NK-92 (cell line): Measurements from ENCODE around the gene TMEM139.
"Not testable (repeated sequence)": the region's sequence is repeated elsewhere in the genome, so short reads cannot be mapped to it uniquely, and the experiment has no call there.

Experiments
- DNase-seq: peaks from one replicate; lab custom pipeline; 2025; ENCODE audit not compliant: unreplicated experiment; lab: John Stamatoyannopoulos, UW

Gene TMEM139

DNA sequence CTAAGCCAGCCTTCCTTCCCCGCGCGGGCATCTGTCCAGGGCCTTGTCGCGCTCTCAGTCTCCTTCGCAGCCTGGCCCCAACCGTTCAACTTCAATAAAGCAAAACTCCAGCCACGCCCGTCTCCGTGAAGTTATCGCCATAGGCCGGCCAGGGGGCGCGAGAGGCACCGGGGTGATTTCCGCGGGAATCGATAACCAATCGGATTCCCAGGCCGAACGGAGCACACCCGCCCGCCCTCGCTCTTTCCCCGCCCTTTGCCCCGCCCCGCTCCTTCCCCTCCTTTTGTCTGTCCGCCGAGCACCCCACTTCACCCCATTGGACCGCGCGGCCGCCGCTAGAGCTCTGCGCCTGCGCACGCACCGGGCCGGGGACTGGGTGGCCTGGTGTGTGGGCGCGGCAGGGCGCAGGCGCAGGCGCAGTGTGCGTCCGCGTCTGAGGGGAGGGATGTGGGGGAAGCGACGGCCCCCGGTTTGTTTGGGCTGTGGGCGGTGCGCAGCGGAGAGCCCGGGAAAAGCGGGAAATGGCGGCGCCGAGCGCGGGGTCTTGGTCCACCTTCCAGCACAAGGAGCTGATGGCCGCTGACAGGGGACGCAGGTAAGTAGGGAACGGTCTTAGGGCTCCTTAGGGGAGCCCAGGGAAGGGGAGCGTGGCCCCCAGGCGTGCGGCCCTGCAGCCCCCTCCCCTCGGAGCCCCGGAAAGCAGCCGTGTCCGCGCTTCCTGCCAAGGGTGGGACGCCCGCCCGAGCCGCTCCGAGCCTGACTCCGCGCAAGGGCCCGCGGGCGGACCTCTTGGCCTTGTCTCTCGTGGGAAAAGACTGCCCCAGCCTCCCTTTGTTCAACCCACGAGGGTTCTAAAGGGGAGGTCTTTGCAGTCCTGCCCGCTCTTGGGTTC lies 3.4 kb downstream of the TMEM139 start, which contains the start of gene CASP2:
CASP2 (plus strand) TSS at position 417 of the 892 bp plus-strand sequence; CDS start at position 522, 105 bp downstream.
- DNase-seq: peak; percentile 93

DNA sequence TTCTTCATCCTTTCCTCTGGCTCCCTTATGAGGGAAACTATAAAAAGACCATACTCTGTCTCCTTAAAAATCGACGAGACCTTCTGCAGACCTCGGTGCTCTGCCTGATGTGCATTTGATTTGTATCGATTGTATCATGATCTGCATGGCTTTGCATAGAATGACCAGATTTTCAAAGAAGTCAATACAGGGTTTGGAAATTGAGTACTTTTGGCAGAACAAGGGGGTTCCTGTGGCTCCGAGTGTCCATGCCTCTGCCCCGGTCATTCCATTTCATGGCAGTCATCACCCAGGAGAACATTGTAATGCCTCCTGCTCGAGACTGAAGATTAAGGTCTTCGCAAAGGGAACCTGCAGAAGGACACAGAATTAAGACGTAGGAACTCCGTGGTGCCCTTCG lies 4.1 kb downstream of the TMEM139 start:
- no peak for DNase-seq

DNA sequence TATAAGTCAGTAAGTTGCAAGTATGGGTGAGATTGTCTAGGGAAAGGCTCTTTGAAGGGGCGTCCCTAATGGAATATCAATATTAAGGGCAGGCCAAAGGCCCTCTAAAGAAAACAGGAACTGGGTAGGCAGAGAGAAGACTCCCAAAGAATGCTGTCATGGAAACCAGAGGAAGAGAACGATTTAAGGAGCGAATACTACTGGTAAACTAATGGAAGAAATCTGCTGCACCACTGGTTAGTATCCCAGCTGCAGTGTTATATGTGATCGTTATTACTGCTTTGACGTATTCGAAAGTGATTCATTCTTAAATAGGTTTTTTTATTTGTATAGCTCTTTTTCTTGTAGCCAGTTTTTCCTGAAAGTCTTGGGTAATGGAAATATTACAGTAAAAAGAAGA lies 4.7 kb downstream of the TMEM139 start:
- DNase-seq: no peak

DNA sequence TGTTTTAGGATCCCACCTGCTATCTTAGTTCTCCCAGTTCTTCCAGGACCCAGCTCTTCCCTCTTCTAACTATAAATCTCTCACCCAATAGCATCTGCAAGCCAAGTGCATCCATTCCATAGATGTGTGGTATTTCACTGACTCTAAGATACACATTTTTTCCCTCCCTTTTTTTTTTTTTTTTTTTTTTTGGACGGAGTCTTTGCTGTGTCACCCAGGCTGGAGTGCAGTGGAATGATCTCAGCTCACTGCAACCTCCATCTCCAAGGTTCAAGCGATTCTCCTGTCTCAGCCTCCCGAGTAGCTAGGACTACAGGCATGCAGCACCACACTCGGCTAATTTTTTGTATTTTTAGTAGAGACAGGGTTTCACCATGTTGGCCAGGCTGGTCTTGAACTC lies 5.1 kb downstream of the TMEM139 start:
- DNase-seq: not testable (repeated sequence)

DNA sequence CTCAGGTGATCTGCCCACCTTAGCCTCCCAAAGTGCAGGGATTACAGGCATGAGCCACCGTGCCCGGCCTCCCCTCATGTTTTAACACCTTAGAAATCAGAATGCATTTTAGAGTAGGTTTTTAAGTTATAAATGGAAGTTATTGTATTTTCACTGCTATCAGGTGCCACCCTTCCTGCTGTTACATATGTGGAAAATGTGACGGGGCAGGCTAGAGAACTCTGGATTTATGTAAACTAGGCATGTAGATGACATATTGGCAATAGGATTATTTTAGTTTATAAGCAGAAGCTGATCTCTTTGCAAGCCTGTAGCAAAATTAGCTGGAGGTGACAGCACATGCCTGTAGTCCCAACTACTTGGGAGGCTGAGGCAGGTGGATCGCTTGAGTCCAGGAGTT lies 5.5 kb downstream of the TMEM139 start:
- DNase-seq: no peak

DNA sequence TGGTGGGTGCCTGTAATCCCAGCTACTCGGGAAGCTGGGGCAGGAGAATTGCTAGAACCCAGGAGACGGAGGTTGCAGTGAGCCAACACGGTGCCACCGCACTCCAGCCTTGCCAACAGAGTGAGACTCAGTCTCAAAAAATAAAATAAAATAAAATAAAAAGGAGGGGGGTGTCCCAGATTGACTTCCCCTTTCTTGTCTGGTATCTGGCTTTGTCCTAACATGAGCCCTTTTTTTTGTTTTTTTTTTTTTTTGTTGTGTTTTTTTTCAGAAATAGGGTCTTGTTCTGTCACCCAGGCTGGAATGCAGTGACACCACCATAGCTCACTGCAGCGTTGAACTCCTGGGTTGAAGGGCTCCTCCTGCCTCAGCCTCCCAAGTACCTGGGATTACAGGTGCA lies 8.1 kb downstream of the TMEM139 start:
- DNase-seq: no peak

DNA sequence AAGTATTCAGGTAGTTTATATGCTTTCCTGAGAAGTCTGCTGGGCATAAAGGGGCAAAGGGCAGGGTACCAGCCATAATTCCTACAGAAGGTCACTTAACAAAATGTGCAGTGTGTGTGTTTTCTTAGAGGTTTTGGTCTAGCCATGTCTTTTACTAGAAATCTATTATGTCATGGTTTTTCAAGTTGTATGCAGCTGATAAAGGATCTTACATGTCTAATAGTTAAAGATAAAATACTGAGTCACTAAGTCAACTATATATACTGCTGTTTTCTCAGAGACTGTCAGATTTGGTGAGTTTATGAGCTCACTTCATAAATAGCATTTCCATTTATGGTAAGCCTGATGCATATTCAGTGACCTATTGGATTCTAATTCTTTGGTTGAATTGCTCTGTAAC lies 11.1 kb downstream of the TMEM139 start:
- no peak for DNase-seq

DNA sequence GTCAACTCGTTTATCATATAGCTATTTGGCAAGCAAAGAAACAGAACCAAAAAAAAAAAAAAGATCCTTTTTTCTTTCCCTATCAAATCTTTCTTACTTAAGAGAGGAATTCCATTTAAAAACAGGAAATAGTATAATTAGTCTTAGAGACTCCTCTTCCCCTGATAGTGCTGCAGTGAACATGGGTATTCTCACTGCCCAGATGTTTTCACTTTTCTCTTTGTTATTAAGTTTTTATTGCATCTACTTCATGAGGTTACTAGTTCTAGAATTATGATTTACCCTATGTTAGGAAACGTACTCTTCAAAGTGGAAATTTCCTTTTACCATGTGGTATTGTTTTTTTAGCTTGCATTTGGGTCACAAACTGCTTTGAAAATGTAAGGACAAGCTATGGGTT lies 11.9 kb downstream of the TMEM139 start:
- no peak for DNase-seq

DNA sequence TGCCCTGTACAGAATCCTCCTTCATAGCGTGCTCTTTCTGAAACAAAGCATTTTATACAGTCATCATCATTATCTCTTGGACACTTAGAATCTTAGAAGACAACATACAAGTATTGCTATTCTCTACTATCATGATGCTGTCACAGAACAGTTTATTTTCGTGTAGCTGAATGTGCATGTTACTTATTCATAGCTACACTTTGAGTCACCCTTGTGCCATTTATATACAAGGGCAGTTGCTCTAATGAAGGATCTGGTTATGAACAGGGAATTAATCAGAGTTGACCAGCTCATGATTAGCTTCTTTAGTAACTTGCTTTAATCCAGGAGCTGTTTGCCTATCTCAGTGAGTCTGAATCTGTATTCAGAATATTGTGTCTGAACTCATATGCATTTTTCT lies 14.6 kb downstream of the TMEM139 start:
- no peak for DNase-seq

DNA sequence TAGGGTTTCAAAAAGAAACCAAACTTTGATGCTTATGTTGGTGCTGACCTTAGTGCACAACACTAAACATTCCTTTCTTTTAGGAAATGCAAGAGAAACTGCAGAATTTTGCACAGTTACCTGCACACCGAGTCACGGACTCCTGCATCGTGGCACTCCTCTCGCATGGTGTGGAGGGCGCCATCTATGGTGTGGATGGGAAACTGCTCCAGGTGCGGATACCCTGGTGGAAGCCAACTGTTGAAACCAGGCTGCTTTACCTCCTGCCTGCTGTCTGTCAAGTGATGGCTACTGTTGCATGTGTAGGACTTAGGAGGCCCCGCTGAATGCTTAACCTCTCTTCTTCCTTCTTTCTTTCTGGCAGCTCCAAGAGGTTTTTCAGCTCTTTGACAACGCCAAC lies 15.1 kb downstream of the TMEM139 start:
- no peak for DNase-seq

DNA sequence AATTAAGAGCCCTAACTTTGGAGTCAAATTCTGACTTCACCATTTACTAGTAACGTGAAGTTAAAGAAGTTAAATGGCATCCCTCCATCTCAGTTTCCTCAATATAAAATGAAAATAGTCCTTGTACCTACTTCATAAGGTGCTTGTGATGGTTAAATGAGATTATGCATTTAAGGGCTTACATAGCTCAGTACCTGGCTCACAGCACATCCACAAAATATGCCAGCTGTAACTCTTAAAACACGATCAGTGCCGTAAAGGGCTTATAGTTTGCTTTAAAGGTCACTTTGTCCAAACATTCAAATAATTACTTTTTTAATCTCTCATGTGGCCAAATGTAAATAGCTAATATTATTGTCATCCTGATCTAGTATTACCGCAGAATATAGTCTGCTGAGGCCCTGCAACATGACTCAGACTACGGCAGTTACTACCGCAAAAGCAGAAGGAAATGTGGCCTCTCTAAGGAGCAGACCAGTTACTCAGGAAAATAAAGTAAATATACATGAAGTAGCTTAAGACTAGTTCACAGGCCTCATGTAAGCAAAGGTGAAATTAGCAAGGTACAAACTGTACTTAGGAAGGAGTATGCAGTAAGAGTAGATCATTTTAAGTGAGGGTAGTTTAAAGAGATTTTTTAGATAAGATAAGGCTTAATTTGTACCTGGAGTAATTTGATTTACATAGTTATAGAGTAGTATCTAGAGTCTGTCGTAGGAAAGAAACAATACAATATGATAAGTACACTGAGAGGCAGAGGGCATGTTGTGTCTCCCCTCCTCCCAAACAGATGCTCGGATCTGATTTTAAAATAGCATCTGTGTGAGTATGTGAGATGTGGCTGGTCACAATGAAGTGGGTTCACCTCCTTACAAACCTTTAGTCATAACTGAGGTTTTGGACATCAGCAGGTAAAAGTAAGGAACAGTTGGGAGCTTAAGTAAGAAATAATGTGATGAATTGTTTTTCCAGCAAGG lies 16.5 kb downstream of the TMEM139 start:
- no peak for DNase-seq

DNA sequence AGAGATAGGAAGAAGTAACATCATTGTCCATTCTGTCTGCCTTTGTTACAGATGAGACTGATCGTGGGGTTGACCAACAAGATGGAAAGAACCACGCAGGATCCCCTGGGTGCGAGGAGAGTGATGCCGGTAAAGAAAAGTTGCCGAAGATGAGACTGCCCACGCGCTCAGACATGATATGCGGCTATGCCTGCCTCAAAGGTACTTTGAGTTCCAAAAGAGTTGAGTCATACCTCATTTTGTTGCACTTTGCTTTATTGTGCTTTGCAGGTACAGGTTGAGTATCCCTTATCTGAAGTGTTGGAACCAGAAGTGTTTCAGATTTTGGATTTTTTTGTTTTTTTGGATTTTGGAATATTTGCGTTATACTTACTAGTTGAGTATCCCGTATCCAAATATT lies 19.0 kb downstream of the TMEM139 start:
- no peak for DNase-seq

DNA sequence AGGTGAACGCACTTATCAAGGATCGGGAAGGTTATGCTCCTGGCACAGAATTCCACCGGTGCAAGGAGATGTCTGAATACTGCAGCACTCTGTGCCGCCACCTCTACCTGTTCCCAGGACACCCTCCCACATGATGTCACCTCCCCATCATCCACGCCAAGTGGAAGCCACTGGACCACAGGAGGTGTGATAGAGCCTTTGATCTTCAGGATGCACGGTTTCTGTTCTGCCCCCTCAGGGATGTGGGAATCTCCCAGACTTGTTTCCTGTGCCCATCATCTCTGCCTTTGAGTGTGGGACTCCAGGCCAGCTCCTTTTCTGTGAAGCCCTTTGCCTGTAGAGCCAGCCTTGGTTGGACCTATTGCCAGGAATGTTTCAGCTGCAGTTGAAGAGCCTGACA lies 20.2 kb downstream of the TMEM139 start:
- DNase-seq: no peak

DNA sequence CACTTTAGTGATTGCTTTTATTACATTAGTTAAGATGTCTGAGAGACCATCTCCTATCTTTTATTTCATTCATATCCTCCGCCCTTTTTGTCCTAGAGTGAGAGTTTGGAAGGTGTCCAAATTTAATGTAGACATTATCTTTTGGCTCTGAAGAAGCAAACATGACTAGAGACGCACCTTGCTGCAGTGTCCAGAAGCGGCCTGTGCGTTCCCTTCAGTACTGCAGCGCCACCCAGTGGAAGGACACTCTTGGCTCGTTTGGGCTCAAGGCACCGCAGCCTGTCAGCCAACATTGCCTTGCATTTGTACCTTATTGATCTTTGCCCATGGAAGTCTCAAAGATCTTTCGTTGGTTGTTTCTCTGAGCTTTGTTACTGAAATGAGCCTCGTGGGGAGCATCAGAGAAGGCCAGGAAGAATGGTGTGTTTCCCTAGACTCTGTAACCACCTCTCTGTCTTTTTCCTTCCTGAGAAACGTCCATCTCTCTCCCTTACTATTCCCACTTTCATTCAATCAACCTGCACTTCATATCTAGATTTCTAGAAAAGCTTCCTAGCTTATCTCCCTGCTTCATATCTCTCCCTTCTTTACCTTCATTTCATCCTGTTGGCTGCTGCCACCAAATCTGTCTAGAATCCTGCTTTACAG lies 20.8 kb downstream of the TMEM139 start:
- no peak for DNase-seq

DNA sequence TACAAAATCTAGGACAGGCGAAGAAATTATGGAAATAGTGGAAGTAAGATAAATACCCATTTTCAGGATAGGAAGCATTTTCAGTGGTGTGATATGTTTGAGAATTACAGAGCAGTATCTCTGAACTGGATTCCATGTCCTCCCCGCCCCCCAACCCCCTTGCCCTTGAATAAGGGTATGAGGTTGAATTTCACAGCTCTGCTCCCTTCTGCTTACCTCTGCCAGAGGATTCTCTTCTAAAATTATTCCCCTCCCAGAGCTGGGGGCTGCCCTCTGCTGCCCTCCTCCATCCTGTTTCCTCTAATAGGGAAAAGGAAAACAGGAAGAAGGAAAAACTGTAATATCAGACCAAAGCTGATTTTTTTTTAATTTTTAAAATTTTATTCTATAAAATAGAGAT lies 23.9 kb downstream of the TMEM139 start:
- no peak for DNase-seq

DNA sequence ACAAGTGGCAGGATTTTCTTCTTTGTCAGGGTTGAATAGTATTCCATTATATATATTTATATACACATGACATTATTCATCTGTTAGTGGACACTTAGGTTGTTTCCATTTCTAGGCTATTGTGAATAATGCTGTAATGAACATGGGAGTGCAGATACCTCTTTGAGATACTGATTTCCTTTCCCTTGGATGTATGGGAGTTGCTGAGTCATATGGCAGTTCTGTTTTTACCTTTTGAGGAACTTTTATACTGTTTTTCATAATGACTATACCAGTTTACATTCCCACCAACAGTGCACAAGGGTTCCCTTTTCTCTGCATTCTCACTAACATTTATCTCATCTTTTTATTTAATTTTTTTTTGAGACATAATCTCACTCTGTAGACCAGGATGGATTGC lies 29.4 kb downstream of the TMEM139 start:
- no peak for DNase-seq

DNA sequence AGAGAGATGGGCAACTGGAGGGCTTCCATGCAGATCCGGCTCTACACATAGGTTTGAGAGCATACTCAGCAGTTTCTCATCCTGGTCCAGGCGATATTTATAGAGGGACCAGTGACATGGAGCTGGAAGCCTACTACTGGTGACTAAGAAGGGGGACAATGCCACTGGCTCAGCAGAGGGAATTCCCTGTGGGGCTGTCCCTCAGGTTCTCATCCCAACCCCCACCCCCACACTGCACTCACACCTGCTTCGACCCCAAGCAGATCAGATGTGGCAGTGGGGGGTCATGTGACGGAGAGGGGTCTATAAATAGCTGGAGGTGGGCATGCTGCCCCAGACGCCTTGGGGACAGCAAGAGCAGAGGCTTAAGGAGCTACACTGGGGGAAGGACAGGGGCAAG lies 31.0 kb downstream of the TMEM139 start, which contains the start of gene CLCN1:
CLCN1 (plus strand) TSS at position 336 of the 400 bp plus-strand sequence. CDS start 102 bp downstream, outside the sequence.
- no peak for DNase-seq

DNA sequence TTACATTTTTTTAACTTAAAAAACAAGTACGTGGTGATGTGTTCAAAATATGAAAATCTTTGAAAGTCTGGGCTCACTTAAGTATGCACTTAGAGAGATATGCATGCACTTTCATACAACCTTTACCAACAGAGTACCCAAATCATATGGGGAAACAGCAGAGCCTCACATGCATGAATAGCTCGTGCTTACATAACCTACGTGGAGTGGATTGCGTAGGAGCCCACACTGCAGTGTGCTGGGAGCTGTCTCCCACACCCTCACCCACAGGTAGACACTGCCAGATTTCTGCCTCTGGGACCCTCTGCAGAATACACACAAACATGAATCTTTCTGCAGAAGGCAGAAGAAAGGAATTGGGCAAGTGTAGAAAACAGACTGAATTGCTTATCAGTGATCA lies 31.7 kb downstream of the TMEM139 start:
- no peak for DNase-seq

DNA sequence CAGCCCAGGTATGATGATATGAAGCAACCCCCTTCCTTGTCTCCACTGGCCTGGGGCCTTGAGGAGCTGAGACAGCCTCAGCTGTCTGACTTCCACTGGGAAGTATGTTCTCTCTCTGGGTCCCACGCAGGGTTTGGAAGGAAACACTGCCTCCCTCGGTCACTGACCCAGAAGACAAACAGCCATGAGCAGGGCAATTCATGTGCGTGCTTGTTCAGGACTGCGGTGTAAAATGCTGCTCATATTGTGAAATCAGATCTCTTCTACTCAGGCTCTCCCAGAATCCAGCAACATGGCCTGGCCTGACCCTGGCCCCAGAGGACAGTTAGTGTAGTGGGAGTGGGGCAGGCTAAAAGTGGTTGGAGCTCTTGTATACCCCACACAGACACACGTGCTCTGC lies 33.9 kb downstream of the TMEM139 start:
- DNase-seq: no peak

DNA sequence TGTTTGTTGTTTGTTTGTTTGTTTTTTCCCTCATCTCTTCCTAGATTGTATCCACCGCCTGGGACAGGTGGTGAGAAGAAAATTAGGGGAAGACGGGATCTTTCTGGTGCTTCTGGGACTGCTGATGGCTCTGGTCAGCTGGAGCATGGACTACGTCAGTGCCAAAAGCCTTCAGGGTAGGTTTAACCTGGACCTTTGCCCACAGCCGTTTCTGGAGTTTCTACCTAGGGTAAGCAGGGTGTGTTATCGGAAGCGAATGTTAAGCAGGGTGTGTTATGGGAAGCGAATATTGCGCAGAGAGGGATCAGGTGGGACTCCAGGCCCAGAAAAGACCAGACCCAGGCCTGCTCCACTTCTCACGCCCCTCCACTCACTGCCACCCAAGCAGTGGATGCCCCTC lies 35.9 kb downstream of the TMEM139 start:
- no peak for DNase-seq

DNA sequence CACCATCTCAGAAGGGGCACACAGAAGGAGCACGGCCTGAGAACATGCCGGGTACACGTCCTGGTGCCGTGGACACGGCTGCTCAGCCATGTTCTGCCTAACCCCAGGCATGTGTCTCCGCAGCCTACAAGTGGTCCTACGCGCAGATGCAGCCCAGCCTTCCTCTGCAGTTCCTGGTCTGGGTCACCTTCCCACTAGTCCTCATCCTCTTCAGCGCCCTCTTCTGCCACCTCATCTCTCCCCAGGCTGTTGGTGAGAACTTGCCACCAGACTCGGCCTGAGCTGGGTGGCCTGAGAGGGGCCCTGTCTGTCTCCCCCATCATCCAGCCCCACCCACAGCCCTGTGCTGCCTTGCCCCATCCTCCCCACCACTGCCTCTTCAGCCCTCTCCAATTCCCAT lies 36.5 kb downstream of the TMEM139 start:
- no peak for DNase-seq
